ENCODE data around the gene PTPRT.

The PTPRT gene

DNA sequence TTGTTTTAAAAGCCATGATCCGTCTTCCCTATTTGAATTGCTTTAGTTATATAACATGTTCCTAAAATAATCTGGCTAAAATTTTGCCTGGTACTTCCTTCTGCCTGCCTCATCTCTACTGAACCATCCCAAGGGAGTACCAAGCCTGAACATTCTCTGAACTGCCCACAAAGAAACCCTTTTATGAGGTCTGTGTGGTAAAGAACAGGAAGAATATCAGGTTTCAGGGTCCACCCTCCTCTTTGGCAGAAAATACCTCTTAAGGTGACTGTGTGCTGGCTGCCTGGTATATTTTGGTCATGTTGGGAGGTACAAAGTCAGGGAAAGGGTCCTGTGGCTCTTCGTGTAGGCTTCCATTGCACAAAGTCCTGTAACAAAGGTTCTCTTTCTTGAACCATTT, 997.4 kb downstream of the PTPRT start:
- H3K4me1 ChIP-seq (ENCODE audit: control insufficient read depth in 1 of 2, insufficient read depth in 1 of 2, low read depth in 1 of 2, low read length in 1 of 2) = no peaks in the 10 kb centered on the region
- TF ChIP-seq, protein P1, sequence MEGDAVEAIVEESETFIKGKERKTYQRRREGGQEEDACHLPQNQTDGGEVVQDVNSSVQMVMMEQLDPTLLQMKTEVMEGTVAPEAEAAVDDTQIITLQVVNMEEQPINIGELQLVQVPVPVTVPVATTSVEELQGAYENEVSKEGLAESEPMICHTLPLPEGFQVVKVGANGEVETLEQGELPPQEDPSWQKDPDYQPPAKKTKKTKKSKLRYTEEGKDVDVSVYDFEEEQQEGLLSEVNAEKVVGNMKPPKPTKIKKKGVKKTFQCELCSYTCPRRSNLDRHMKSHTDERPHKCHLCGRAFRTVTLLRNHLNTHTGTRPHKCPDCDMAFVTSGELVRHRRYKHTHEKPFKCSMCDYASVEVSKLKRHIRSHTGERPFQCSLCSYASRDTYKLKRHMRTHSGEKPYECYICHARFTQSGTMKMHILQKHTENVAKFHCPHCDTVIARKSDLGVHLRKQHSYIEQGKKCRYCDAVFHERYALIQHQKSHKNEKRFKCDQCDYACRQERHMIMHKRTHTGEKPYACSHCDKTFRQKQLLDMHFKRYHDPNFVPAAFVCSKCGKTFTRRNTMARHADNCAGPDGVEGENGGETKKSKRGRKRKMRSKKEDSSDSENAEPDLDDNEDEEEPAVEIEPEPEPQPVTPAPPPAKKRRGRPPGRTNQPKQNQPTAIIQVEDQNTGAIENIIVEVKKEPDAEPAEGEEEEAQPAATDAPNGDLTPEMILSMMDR (IDR thresholded peaks at IDR 0.05) = no peak
- H3K36me3 ChIP-seq = no peaks in the 10 kb centered on the region
- no peak overlapping the region for H3K4me3 ChIP-seq (ENCODE audit: low read depth in 1 of 2, low read length in 1 of 2)
- no peaks in the 10 kb centered on the region for H3K9me3 ChIP-seq
- H3K27ac ChIP-seq = no peak overlapping the region
- H3K27me3 ChIP-seq = no peaks in the 10 kb centered on the region

- H3K9me3 ChIP-seq = no peaks in the 10 kb centered on the region
- H3K27me3 ChIP-seq = no peaks in the 10 kb centered on the region
- TF ChIP-seq, protein P1 (IDR thresholded peaks at IDR 0.05) = no peak
- H3K4me1 ChIP-seq (ENCODE audit: control insufficient read depth in 1 of 2, insufficient read depth in 1 of 2, low read depth in 1 of 2, low read length in 1 of 2) = no peaks in the 10 kb centered on the region
- no peaks in the 10 kb centered on the region for H3K36me3 ChIP-seq
- H3K27ac ChIP-seq = no peak overlapping the region
- H3K4me3 ChIP-seq (ENCODE audit: low read depth in 1 of 2, low read length in 1 of 2) = no peak overlapping the region
These were observed 998.4 kb downstream of the PTPRT start for GRCh38 chr20:42191140-42191860.

DNA sequence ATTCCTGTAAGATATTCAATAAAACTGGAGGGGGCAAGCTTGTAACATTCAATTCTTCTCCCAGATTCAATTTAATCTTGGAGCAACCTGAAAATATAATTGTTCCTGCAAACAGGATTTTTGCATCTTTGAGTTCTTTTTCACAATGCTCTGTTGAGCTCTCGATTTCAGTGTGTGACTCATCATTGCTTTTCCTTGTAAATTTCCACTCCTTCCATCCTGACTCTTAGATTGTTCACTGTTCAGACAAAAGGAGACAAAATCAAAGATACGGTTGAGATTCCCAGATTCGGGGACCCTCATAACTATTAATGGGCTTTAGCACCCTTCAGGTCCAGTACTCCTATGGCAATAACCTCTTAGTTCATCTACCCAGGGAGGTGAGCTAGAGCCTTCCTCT, 999.6 kb downstream of the PTPRT start:
- Histone ChIP-seq H3K9me3 (no peaks in the 10 kb centered on the region), H3K27ac (no peak overlapping the region), H3K4me1 (ENCODE audit: control insufficient read depth in 1 of 2, insufficient read depth in 1 of 2, low read depth in 1 of 2, low read length in 1 of 2) (no peaks in the 10 kb centered on the region), H3K36me3 (no peaks in the 10 kb centered on the region), H3K4me3 (ENCODE audit: low read depth in 1 of 2, low read length in 1 of 2) (no peak overlapping the region), H3K27me3 (no peaks in the 10 kb centered on the region)
- TF ChIP-seq, protein P1 (IDR thresholded peaks at IDR 0.05) = no peak

DNA sequence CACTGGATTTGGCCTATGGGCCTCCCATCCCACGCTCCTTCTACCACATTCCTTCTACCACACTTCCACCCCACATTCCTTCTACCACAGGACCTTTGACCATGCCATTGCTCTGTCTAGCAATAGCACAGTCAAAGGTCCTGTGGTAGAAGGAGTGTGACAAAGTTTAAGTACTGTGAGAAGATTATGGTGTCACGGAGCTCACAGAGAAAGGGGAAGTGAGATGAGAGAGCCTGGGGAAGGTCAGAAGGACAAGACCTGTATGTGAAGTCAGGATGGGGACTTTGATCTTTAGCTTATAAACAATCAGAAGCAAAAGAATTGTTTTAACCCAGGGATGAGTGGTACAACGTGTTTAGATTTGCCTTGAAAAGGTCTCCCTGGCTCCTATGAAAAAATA, 1003.4 kb downstream of the PTPRT start:
- no peaks in the 10 kb centered on the region for H3K36me3 ChIP-seq
- H3K4me1 ChIP-seq (ENCODE audit: control insufficient read depth in 1 of 2, insufficient read depth in 1 of 2, low read depth in 1 of 2, low read length in 1 of 2) = no peaks in the 10 kb centered on the region
- no peaks in the 10 kb centered on the region for H3K27me3 ChIP-seq
- TF ChIP-seq, protein P1 (IDR thresholded peaks at IDR 0.05) = no peak
- H3K9me3 ChIP-seq = no peaks in the 10 kb centered on the region
- H3K27ac ChIP-seq = no peak overlapping the region
- no peak overlapping the region for H3K4me3 ChIP-seq (ENCODE audit: low read depth in 1 of 2, low read length in 1 of 2)

GRCh38 chr20:42183147-42183546, 1006.6 kb downstream of the PTPRT start:
- Histone ChIP-seq H3K4me3 (ENCODE audit: low read depth in 1 of 2, low read length in 1 of 2) (no peak overlapping the region), H3K36me3 (no peaks in the 10 kb centered on the region), H3K9me3 (no peaks in the 10 kb centered on the region), H3K27ac (no peak overlapping the region), H3K27me3 (no peaks in the 10 kb centered on the region), H3K4me1 (ENCODE audit: control insufficient read depth in 1 of 2, insufficient read depth in 1 of 2, low read depth in 1 of 2, low read length in 1 of 2) (no peaks in the 10 kb centered on the region)
- TF ChIP-seq, protein P1 (IDR thresholded peaks at IDR 0.05) = no peak

All from neutrophil (primary cell).